Activated CD4-positive, alpha-beta T cell treated with anti-CD3 and anti-CD28 coated beads for 4 hours (primary cell): ENCODE results near the gene B3GALNT2.
"Not testable (repeated sequence)": the region's sequence is repeated elsewhere in the genome, so short reads cannot be mapped to it uniquely, and the experiment has no call there.

Experiments
- DNase-seq, 2 donors: peaks; one replicate each; pipeline ENCODE4 v3.0.0-alpha.2; 2020

B3GALNT2 gene

GRCh38 chr1:235503403-235504121 is 690 bp downstream of the B3GALNT2 start:
- peak; percentile 13 to 29 for DNase-seq

- DNase-seq, result no peak
These were observed 1.4 kb downstream of the B3GALNT2 start for GRCh38 chr1:235502601-235503402.

- no peak for DNase-seq
These were observed 3.2 kb downstream of the B3GALNT2 start for GRCh38 chr1:235500971-235501540.

DNA sequence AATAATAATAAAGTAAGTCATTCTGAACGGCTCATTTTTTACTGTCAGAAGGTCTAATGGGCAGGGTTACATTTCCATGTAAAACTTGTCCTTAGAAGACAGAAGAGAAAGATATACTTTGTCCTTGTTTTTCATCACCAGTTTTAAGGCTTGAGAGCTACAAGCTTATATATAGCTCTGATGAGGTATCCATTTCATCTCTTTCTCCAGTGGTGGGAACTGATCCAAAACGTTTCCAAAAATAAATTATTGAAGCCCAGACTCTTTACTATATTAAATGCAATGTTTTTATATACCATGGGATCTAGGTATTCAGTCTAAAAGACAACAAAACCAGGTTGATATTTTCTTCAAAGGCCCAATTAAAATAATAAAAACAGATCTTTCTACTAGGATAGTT is 8.7 kb downstream of the B3GALNT2 start:
- DNase-seq, result no peak

GRCh38 chr1:235495030-235495429 is 9.2 kb downstream of the B3GALNT2 start:
- DNase-seq, result no peak

GRCh38 chr1:235494531-235494930 is 9.7 kb downstream of the B3GALNT2 start:
- DNase-seq, result no peak

DNA sequence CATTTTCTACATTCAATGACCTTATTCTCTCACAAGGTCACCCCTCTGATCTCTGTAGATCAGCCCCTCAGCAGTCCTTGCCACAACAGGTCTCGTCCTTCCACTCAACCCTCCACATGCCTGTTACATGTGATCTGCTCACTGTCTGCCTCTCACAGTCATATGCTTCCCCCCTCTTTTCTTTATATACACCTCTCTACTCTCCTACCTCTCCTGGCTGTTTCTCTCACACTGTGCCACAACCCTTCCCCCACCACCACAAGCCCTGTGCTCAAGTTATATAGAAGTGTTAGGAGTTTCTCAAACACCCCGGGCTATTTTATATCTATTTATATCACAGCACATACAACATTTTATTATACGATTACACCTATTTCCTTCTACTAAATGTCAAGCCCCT is 12.6 kb downstream of the B3GALNT2 start:
- DNase-seq, result no peak

DNA sequence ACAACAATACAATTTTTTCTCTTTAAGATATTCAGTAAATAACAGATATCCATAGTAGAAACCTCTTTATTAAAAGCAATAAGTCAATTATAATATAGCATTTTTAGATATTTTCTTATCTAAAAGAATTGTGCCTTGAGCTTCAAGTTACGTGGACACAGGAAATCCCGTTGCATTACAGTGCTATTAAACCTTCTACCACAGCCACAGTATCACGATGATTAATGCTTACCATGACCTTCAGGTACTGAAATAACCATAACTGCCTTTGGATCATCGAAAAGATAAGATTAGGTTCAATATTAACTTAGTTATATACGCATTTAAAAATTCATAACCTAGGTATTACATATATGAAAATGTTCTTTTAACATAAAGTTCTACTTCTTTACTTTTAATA is 17.9 kb downstream of the B3GALNT2 start:
- no peak for DNase-seq

DNA sequence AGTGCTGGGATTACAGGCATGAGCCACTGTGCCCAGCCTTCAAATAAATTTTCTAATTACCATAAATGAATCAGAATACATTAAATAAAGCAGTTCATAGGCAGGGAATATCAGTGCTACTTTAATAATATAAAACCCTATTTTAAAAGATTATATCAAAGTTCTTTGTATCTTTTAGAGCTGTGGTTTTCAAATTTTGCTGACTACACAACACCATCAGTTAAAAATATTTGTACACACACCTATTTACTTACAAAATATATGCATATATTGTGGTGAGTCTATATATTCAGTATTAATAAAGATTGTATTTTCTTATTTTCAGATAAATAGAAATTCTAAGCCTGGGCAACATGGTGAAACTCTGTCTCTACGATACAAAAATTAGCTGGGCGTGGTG is 18.7 kb downstream of the B3GALNT2 start:
- DNase-seq, result no peak

DNA sequence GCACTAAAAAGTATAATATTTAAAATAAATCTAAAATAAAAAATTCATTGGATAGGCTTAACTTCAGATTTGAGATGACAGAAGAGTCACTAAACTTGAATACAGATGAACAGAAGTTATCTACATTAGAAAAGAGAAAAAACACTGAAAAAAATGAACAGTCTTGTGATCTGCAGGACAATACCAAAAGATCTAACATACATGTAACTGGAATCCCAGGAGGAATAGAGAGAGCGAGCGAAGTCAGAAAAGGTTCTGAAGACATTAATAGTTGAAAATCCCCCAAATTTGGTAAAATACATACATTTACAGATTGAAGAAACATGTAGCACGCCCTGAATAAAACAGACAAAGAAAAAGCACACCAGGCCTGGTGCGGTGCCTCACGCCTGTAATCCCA is 21.2 kb downstream of the B3GALNT2 start:
- no peak for DNase-seq

GRCh38 chr1:235473806-235474205 is 30.4 kb downstream of the B3GALNT2 start:
- no peak for DNase-seq

DNA sequence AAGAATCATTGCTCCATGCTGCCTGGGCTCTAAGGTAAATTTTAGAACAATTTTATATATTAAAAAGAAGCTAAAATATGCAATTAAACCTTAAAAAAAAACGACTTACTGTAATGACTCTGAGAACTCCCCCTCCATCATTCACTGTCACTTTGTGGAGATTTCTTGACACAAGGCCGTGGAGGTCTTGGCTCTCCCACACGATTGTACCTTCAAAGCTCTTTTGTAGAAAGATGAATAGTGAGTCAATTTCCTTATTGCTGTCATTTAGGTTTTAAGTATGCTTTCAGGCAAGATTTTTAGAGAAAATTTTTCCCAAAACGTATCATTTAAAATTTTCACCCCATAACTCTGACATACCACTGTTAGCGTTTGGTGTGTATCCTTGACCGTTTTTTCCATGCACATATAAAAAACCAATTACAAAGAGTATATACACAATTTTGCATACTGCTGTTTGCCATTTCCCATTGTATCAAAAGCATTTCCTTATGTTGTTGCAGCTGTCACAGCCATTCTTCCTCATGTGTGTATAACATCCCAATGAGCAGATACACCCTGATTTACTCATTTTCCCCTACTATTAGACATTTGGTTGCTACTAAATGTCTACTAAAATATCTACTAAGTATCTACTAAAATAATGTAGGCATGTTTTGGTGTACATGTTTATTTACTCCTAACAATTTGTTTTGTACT is 33.4 kb downstream of the B3GALNT2 start:
- no peak for DNase-seq

GRCh38 chr1:235469897-235470296 is 34.4 kb downstream of the B3GALNT2 start:
- DNase-seq, result not testable (repeated sequence)

GRCh38 chr1:235468970-235469369 is 35.3 kb downstream of the B3GALNT2 start:
- no peak for DNase-seq

DNA sequence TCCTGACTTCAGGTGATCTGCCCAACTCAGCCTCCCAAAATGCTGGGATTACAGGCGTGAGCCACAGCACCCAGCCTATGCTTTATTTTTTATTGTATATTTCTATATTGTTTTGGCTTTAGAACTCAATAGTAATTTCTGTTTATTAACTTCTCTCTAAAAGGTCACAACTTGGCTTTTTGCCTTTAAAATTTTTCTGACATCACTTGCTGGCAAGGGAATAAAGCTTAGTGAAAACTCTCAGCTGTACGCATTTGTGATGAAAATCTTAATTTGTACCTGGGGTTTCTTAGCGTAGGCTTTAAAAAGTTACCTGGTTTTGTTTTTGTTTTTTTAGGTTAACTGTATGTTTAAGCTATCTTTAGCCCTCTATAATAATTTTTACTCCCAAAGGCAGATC is 36.2 kb downstream of the B3GALNT2 start:
- no peak for DNase-seq

- DNase-seq, result no peak
These were observed 39.2 kb downstream of the B3GALNT2 start for GRCh38 chr1:235465066-235465465.

DNA sequence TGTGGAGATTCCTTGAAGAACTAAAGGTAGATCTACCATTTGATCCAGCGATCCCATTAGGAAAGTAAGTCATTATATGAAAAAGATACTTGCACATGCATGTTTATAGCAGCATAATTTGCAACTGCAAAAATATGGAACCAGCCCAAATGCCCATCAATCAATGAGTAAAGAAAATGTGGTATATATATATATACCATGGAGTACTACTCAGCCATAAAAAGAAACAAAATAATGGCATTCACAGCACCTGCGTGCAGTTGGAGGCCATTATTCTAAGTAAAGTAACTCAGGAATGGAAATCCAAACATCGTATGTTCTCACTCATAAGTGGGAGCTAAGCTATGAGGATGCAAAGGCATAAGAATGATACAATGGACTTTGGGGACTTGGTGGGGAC is 41.4 kb downstream of the B3GALNT2 start:
- not testable (repeated sequence) for DNase-seq

DNA sequence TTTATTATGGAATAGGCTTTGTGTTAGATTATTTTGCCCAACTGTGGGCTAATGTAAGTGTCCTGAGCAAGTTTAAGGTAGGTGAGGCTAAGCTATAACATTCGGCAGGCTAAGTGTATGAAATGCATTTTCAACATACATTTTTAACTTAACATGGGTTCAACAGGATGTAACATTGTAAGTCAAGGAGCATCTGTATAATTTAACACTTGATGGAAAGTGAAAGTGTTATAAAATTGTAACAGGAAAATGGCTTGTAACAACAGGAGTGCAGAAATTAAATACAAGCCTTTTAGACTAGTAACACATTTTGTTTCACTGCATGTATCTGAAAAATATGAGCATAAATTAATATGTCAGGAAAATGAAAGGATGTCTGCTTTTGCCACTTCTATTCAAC is 42.3 kb downstream of the B3GALNT2 start:
- no peak for DNase-seq

DNA sequence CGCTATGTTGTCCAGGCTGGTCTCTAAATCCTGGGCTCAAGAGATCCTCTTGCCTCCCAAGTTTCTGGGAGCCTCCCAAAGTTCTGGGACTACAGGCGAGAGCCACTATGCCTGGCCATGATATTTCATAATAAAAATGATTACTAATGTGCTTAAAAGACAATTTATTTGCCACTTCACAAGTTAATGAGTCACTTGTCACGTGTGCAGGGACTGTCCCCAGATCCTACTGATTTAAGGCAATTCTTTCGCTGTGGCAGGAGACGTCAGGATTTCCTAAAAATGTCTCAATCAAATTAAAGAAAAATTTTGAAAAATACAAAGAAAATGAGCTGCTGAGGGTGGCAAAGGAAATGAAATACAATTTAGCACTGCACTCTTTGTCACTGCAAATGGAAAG is 43.5 kb downstream of the B3GALNT2 start:
- no peak for DNase-seq

- not testable (repeated sequence) for DNase-seq
These were observed 46.4 kb downstream of the B3GALNT2 start for GRCh38 chr1:235457856-235458255.

DNA sequence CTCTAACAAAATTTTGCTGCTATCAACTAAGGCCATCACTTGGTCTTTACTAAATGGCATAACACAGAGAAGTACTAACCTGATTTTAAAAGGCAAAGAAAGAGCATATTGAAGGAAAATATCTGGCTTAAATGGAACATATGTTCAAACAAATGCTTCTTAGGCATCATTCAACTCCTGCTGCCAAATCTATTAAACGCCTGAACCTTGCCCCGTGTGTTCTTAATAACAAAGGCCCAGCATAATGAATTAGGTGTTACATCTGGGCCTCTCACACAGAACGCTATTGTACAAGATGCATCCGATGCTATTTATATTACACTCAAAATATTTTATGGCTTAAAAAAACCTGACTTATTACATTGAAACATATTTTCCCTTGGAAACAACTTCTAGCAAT is 48.4 kb downstream of the B3GALNT2 start:
- DNase-seq, result no peak

DNA sequence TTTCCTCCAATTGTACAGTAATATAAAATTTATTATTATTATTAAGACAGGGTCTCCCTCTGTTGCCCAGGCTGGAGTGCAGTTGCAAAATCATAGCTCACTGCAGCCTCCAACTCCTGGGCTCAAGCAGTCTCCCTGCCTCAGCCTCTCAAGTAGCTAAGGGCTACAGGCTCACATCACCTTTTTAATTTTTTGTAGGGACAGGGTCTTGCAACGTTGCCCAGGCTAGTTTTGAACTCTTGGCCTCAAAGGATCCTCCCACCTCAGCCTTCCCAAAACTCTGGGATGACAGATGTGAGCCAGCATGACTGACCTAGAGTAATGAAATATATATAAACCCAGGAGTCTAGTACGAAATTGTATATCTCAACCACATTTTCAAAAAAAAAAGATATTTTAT is 49.2 kb downstream of the B3GALNT2 start:
- DNase-seq, result no peak

DNA sequence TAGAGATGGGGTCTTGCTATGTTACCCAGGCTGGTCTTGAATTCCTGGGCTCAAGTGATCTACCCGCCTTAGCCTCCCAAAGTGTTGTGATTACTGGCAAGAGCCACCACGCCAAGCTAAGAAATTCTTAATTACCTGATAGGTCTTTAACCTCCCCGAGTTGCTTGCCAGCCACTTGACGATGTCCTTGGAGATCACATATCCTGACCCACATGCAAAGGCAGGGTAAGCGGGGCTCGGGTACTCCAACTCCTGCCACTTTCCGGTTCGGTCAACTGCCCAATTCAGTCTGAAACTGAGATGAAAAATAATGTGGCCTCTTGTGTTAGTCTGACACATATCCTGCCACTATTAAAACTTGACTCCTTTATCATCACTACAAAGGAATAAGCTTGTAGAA is 50.2 kb downstream of the B3GALNT2 start:
- DNase-seq, result no peak
